Posterior vena cava (tissue), 2 donors: Measurements from ENCODE around the gene ABCF2. TPM values are rescaled to one million over a fixed set of nuclear protein-coding genes. Genes with fewer than 3 reads are reported as not detected.

Experiments
- DNase-seq: peaks from one replicate; pipeline ENCODE4 v3.0.0-alpha.2; 2020; ENCODE audit warnings: low spot score
- intact Hi-C, 2 donors: fragments of 100-400 bp; cut with DNase I; formaldehyde crosslinking; loops; one replicate each; pipeline versions ENCODE4 v1.14.1 to v1.14.2; 2022 to 2023
- total RNA-seq, 2 donors: library from RNA; stranded (reverse); fragmentation: NEBNext Ultra II Directional; extraction: Animal tissue kit (Norgen Biotek cat#: 25700); gene quantifications; one replicate each; pipeline ENCODE4 v1.2.1, GENCODE V29; 2021
- donor health status: DM: yes; HTN: yes; CAD: no.
- donor health status: DM: yes; HTN: yes; CAD: no.

The ABCF2 gene
- total RNA-seq, 2 donors from 2014 or later, result 24.4 to 27.4 TPM

DNA sequence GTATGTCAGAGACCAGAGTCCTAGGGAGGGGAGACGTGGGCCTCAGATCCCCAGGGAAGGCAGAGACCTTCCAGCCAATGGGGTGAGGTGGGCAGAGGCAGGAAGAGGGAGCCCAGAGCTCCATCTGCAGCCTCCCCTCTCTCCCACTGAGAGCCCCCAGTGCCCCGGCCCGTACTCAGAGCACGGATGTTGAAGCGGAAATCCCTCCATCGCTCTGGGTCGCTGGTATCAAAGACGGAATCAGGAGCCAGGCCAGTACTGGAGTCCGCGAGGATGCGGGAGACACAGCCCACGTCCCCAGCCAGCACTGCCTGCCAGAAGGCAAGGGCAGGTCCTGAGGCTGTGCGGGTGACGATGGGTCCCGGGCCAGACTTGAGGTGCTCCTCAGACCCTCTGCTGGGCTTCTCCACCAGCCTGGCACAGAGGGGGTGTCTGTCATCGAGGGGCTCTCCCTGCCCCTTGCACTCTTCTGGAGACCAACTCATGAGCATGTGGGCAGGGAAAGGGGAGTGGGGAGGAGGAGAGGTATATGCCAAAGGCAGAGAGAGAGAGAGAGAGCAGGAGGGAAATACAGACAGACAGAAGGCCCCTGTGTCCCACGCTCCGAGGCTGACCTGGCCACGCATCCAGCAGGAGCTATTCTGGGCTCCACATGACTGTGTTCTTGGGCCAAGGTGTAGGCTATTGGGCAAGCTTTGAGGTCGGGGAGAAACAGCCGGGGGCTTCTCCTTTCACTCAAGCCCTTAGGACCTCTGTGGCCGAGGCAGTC is 40.2 kb downstream of the ABCF2 start, which contains the start of gene ASB10:
TSS of gene ASB10 (minus strand) at position 611 of the 769 bp plus-strand sequence. CDS start at position 491, 120 bp downstream.
- intact Hi-C loops, result no loop called here
- peak; percentile 76 for DNase-seq

DNA sequence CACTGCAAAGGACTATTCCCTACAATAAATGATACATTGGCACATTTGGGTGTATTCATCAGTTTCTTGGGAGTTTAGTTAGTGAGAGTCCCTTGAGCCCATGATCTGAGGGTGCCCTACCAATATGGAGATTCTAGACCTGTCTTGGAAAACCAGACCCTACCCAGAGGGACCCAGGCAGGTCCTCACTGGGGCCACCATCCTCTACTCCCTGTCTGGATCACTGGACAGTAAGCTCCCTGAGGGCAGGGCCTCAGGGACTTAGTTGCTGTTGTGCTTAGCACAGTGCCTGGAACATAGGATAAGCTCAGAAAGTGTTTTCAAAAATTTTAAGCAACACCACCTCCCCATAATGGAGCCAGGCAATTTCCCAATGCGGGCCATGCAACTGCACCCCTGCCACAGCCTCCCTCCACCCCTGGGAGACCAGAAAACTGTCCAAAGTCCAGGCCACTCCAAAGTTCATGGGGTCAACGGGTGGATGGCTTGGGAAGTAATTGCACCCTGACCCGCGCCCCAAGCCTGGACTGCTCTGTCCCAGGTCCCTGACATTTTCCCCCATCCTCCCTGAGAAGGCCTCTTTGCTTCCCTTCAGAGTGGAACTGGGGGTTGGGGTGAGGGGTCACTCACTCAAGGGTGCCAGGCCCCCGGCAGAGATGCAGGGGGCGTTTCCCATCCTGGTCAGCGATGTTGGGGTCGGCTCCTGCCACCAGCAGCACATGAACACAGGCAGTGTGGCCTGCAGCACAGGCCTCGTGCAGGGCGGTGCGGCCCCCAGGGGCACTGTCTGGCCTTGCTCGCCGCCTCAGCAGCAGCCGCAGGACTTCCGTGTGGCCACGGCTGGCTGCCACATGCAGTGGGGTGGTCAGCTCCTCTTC is 41.0 kb downstream of the ABCF2 start:
- intact Hi-C loops, result no loop called here
- peak; percentile 76 for DNase-seq

DNA sequence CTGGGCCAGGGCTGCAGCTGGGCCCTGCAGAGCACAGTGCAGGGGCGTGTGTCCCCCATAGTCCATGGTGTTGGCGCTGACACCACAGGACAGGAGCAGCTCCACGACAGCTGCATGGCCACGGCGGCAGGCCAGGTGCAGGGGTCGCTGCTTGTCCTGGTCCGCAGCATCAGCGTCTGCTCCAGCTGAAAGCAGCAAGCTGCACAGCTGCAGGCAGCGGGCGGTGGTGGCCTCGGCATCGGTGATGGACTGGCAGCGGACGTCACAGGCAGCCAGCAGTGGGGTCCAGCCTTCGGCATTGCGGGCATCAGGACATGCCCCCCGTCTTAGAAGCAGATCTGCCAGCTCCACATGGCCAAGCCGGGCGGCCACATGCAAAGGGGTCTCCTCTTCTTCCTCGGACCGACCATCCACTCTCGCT is 46.0 kb downstream of the ABCF2 start:
- intact Hi-C loops, result no loop called here
- peak; percentile 74 for DNase-seq

DNA sequence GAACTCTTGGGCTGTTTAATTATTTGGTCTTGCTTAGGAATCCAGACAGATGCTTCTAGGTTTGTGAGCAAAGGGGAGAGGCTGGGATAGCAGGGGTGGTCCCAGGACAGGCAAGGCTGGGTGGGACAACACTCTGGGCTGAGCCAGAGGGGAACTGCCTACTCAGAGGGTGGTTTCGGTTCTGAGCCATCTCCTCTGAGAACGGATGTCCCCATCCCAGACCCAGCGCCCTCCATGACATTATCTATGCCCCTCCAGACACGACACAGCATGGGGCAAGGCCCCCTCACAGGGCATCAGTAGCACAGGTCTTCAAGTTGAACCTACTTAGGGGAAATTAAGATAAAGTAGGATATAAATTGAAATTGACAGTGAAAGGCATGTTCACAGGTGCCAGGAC is 47.1 kb downstream of the ABCF2 start:
- intact Hi-C loops, result no loop called here
- DNase-seq, result peak; percentile 22

DNA sequence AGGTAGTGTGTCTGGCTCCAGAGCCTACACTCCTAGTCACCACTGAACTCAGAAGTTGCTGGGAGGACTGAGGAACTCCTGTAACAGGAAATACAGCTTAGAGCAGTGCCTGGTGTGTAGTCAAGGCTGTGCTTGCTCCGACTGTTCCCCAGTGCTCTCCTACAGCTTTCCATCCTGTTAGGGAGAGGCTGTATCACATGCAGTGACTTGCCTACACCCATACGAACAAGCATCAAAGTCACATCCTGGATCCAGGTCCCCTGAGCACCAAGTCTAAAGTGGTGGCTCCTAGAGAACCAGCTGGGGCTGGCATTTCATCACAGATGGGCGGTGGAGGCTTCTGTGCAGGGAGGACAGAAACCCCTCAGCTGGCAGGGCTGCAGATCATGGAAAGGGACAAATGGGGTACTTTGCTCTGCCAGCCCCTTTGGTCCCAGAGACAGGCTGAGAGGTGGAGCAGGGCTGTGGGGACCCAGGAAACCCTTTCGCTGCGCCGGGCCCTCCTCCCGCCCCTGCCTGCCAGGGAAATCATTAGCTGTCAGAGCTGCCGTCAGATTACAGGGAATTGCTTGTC is 47.6 kb downstream of the ABCF2 start:
- intact Hi-C loops, result no loop called here
- DNase-seq, result peak; percentile 57

DNA sequence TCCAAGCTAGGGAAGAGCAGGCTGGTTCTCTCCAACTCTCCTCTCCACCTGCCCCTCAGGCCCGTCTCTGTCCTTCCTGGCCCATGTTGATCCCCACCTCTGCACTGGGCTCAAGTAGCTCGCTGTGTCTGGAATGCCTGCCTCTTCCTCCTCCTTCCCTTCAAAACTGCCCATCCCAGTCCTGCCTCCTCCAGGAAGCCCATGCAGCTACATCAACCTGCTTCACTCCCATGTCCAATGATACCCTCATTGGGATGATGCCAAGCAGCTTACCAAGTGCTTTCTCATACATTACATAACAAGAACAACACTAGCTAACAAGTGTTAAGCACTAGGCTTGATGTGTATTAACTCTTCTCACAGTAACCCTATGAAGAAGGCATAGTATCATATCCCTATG is 48.2 kb downstream of the ABCF2 start:
- intact Hi-C loops, result no loop called here
- peak; percentile 20 for DNase-seq

DNA sequence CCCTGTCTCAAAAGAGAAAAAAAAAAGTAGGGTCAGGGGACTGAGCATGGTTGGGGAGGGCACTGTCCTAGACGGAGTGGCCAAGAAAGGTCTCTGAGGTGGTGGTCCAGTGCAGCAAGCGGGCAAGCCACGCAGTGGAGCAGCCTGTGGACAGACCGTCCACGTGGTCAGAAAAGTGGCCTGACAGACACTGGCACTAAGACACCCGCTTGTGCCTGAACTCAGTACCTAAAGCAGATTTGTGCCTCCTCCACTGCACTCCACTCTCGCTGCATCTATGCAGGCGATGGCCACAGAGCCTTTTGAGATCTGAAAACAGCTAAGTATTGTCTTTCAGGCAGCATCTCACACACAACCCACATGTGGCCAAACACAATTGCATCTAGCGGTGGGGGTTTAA is 48.8 kb downstream of the ABCF2 start:
- intact Hi-C loops, result no loop called here
- DNase-seq, result peak; percentile 65

DNA sequence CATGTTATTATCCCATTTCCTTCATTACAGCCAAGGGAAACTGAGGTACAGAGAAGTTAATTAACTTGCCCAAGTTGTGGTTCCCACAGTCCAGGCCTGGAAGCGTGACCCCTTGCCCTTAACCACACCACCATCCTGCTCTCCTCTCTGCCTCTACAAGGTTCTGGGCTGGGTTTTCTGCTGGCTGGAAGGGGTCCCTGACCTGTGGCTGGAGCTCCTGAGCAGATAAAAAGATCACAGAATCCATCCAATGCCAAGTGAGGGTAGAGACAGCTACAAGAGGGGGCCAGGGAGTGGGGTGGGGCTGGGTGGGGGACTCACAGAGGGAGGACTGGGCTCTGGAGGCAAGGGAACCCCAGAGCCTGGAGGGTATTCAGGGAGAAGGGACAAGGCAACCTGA is 49.7 kb downstream of the ABCF2 start:
- peak; percentile 7 for DNase-seq
- intact Hi-C loops, result no loop called here

DNA sequence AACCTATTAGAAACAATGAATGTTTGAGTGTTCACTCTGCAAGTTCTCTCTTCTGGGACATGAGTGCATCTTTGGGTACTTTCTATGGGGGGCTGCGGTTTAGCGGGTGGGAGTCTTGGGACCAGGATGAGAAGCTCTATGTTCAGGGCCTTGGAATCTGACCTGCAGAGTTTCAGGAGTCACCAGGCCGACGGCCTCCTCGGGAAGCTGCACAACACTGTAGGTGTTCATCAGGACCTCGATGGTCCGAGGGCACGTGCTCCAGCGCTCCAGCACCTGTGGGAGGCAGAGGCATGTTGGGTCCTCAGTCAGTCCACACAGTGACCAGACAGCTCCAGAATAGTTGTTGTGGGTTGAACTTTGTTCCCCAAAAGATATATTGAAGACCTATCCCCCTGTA is 50.6 kb downstream of the ABCF2 start:
- intact Hi-C loops, result no loop called here

DNA sequence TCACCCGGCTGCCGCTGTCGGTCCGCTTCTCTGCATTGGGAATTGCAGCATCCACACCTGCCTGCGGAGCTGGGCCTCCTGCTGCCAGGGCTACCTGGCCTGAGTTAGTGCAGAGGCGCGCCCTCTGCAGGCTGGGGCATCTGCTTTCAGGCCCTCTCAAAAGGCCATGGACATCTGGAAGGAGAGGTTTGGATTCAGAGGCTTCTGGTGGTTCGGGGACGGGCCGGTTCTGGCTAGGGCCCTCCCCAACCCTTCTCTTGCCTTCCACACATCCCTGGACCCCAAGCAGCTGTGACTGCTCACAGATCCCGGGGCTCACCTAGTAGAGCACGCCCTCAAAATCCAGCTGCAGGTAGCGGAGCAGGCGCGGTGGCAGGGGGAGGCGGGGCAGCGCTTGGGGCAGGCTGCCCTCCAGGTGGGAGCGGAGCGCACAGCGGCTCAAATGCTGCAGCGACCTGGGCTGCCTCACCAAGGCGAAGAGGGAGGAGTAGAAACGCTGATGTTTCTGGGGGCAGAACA is 51.2 kb downstream of the ABCF2 start:
- DNase-seq, result peak; percentile 71

More for the DNA sequence above, 50.6 kb downstream of the ABCF2 start:
- no peak for DNase-seq

DNA sequence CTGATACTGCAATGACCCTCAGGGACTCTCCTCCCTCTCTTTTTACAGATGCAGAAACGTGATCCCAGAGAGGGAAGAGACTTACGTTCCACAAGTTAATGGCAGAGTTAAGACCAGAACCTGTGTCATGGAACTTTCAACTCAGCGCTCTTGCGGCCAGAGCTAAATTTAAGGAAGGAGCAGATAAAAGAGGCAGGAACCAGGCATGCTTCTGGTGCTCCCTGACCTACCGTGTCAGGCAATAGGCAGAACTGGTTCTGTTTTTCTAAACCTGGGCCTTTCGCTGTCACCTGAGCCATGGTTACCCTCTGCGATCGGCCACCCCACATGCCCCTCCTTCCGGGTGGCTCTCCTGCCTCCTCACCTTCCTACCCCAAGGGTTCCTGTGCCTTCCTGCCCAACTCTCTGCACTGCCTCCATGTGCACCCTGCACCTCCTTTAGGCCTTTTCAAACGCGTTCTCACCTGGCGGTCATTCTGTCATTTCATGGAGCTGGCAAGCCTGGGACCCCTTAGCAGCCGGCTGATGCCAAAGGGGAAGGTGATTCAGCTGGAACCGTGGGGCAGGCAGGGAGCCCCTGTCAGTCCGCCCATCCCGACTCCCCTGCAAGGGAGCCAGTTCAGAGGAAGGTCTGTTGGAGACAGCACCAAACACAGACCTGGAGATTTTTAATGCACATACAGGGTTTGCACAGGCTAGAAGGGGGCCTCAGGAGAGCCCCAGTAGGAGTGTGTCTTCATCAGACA is 51.8 kb downstream of the ABCF2 start:
- intact Hi-C loops, result no loop called here
- DNase-seq, result peak; percentile 57

More for the DNA sequence above, 51.2 kb downstream of the ABCF2 start:
- intact Hi-C loops, result no loop called here

DNA sequence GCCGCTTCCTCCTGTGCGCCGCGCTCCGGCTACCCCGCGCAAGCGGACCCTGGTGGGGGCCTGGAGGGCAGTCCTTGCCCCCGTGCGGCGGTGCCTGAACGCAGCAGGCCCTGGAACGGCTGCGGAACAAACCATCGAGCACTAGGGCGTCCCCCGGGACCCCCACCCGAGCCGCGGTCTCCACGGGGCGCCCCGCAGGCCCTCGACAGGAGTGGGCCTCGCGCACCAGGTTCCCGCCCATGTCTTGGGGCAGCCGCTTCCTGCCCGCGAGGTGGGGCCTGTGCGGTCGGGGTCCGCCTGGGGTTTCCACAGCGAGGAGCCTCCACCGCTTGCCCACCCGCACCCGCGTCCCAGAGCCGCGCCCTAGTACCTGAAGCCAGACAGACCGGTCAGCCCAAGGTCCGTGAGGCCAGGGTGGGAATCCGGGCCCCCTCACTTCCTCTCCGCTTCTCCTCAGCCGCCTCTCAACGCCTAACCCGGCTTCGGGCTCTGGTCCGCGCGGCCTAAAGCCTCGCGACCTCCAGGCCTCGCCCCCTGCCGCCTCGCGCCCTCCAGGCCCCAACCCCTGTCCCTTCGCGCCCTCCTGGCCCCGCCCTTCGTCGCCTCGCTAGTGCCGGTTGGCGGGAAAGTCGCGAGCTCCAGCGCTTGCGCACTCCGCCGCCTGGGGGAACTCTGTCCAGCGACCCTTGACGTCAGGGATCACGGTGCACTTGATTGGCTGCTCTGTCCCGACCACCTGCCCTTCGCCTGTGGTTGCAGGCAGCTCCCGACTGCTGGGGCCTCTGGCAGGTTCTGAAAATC is 52.6 kb downstream of the ABCF2 start:
- DNase-seq, result peak; percentile 84
- intact Hi-C loops, result loop anchor here in 1 of 2 donors (5.0 kb wide), 1 partner anchor 47 kb away; no protein-coding TSS in a partner anchor

DNA sequence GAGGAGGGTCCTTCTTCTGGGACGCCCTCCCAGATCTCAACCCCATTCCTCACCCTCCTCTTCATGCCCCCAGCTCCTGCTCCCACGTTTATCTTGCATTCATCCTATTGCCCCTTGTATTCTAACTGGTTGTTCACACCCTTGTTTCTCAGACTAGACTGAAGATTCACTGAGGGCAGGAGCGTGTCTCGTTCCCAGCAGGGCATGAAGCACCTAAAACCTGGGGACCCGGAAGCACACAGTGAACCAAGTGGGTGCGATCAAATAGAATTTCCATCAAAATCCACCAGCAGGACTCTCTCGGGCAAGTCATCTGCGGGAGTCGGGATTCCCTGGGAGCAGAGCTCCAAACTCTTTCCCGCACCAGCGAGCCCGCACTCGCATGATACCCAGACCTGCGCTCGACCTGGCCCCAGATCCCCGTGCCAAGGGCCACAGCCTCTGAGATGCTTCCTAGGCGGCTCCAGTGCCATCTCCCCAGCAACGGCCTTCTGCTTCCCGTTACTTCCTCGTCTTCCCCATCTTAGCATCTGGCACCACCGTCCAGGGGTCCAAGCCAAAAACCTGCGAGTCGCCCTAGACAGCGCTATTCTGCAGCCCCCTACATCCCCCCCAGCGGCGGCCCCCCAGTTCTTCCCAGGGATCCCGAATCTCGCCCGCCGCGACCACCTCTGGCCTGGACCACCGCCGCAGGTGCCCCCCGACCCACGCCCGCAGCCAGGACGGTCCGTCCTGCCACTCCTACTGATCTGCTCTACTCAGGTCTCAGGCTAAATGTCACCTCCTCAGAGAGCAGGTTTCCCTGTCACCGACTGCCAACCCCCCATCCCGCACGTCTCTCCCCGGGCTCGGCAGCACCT is 53.4 kb downstream of the ABCF2 start:
- DNase-seq, result peak; percentile 76
- intact Hi-C loops, result loop anchor here in 1 of 2 donors (5.0 kb wide), 1 partner anchor 46 kb away; no protein-coding TSS in a partner anchor

DNA sequence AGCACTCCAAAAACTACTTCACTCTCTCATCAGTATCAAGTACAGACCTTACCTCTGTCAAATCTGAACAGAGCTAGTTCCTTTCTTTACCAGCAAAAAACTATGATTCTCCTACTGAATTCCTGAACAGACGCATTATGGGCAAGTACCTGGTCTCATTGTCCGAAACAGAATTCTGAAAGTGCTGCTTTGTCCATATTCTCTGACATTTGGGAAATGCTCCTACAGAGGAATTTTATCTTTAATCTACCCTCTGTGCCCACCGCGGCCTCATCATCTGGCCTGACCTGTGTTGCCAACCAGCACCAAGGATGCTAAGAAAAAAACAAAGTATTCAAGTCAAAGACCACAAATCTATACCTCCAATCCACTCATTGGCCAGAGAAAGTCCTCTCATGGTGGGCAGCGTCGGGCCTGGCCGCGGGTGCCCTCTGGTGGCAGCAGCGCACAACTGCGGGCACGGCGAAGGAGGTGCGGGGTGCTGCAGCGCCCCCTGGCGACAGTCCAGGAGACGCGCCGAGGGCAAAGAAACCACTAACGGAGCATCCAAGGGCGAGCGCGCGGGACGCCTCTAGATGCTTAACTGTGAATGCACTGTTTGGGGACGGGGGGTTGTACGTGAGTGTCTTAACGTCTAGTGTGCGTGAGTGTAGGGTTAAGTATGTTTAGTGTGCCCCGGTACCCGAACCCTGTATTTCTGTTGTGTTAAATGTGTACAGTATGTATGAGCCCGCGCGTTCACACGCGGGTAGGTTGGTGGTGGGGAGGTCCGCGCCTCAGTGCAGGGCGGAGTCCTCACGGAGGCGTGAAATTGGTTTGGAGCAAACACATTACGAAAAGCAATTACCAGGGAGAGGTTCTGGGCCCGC is 54.5 kb downstream of the ABCF2 start:
- intact Hi-C loops, result loop anchor here in 1 of 2 donors (5.0 kb wide), 1 partner anchor 45 kb away; no protein-coding TSS in a partner anchor
- peak; percentile 95 for DNase-seq

DNA sequence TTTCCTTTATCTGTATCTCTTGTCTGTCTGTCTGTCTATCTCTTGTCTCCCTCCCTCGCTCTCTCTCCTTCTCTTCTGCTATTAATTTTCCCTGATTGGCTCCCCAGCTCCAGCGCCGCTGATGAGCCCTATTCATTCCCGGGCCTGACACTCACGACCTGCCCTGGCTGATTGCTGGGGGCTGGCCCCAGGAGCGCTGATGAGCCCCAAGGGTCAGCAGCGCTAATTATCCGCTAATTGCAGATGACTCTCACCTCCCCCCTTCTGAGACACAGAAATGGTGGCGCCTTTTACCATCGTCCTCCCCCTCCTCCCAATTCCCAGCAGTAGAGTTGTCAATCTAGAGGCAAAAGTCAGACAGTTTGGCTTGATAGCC is 58.2 kb downstream of the ABCF2 start:
- no peak for DNase-seq
- intact Hi-C loops, result loop anchor here in 1 of 2 donors (2.0 kb wide), 1 partner anchor 44 kb away; no protein-coding TSS in a partner anchor
